HG03558 (cell line): ENCODE results near the gene TYROBP.
"Not testable (repeated sequence)": the region's sequence is repeated elsewhere in the genome, so short reads cannot be mapped to it uniquely, and the experiment has no call there.

ENCODE experiments used
- ATAC-seq: cut with Tn5 transposase; IDR thresholded peaks from one replicate; pipeline ENCODE4 v1.9.1; 2021; ENCODE audit warnings: moderate number of reproducible peaks; ENCODE audit not compliant: unreplicated experiment; ENCODE audit errors: extremely low read depth

The TYROBP gene

DNA sequence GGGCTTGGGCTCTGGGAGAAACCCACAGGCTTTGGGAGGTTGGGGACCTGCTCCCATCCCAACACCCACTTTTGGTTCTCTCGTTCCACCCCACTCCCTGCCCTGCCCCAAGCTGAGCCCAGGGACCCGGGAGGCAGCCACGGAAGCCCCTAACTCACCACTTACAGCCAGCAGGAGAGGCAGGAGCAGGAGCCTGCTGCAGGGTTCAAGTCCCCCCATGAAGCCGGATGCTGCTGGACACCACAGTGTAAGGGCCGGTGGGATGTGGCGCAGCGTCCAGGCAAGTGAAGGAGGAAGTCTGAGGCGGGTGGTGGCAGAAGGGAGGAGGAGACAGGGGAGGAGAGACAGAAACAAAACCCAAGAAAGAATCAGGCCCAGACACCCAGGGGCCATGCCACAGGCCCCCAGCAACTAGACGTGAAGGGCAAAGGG, at the start of gene TYROBP:
TYROBP (minus strand) TSS at position 286 of the 432 bp plus-strand sequence; CDS start at position 219, 67 bp downstream.
- ATAC-seq: no peak

DNA sequence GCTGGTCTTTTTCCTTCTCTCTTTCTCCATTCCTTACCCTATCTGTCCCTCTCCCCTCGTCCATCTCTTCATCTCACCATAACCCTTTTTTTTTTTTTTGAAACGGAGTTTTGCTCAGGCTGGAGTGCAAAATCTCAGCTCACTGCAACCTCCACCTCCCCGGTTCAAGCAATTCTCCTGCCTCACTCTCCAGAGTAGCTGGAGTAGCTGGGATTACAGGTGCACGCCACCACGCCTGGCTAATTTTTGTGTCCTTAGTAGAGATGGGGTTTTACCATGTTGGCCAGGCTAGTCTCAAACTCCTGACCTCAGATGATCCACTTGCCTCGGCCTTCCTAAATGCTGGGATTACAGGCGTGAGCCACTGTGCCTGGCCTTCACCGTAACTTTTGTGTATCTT, 49.3 kb upstream of the TYROBP start:
- ATAC-seq: not testable (repeated sequence)

DNA sequence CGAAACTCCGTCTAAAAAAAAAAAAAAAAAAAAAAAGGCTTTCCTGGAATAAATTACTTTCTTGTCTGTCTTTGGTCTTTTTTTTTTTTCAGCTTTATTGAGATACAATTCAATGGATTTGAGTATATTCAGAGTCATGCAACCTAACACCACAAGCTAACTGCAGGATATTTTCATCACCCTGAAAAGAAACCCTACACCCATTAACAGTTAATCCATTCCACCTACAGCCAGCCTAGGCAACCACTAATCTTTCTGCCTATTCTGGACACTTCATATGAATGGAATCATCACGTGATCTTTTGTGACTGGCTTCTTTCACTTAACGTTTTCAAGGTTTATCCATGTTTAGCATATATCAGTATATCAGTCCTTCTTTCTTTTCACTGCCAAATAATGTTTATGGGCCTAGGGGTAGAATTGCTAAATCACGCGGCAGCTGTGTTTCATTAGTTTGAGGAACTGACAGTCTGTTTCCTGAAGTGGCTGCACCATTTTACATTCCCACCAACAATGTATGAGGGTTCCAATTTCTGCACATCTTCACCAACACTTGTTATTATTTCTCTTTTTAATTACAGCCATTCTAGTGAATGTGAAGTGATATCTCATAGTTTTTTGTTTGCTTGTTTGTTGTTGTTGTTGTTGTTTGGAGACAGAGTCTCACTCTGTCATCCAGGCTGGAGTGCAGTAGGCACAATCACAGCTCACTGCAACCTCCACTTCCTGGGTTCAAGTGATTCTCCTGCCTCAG, 48.0 kb upstream of the TYROBP start:
- ATAC-seq: no peak

DNA sequence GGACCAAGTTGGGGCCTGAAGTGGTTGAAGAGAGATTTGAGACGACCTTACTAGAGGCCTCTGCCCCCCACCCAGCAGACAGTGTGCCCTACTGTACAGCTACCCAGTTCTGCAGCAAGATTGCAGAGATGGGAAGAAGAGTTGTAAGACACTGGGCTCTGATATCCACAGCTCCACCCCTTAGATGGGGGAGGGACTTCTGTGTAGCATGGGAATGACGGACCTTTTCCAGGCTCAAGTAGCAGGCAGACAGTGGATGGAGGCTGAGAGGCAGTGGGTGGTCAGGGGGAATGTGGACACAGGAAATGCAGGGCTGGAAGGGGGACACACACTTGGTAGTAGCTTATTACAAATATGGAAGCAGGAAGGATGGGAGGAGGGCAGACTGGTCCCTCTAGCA, 41.0 kb upstream of the TYROBP start:
- ATAC-seq: no peak

DNA sequence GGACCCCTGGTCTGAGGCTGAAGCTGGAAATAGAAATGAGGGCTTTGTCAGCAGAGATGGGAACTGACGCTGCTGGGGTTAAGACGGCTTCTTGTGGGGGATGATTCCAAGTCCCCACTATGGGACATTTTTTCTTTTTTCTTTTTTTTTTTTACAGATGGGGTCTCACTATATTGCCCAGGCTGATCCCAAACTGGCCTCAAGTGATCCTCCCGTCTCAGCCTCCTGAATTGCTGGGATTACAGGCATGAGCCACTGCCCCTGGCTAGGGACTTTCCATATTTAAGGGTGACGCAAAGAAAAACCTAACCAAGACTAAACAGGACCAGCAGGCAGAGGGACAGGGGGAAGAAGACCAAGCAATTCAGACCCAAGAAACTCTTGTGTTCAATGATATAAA, 38.1 kb upstream of the TYROBP start:
- no peak for ATAC-seq

DNA sequence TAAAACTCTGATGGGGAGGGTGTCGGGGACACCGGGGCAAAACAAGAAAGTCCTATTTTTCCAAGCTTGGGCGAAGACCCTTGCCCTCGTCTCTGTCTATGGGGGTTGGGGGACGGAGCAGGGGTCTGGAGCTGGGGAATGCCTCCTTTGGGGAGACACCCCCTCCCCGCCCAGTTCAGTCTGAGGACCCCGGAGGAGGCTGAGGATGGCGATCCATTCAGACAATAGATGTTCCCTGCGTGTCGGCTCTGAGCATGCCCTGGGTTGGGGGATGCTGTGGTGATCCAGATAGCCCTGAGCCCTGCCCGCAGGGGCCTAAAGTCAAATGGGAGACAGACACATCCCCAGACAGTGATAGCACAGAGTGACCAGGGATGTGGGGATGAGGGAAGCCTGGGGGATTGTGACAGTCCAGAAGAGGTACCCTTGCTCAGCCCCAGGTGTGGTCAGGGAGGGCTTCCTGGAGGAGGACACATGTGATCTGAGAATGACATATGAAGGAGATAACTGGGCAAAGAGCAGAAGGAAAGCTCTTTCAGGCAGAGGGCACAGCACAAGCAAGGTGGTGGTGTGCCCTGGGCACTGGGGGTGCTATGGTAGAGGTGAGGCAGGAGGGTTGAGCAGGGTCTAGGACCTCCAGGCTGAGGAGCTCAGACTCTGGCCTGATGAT, 37.2 kb upstream of the TYROBP start:
- ATAC-seq: no peak

DNA sequence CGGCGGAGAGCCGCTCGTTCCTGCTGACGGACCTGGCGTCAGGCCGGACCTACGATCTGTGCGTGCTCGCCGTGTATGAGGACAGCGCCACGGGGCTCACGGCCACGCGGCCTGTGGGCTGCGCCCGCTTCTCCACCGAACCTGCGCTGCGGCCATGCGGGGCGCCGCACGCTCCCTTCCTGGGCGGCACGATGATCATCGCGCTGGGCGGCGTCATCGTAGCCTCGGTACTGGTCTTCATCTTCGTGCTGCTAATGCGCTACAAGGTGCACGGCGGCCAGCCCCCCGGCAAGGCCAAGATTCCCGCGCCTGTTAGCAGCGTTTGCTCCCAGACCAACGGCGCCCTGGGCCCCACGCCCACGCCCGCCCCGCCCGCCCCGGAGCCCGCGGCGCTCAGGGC, 36.5 kb upstream of the TYROBP start:
- ATAC-seq: no peak

DNA sequence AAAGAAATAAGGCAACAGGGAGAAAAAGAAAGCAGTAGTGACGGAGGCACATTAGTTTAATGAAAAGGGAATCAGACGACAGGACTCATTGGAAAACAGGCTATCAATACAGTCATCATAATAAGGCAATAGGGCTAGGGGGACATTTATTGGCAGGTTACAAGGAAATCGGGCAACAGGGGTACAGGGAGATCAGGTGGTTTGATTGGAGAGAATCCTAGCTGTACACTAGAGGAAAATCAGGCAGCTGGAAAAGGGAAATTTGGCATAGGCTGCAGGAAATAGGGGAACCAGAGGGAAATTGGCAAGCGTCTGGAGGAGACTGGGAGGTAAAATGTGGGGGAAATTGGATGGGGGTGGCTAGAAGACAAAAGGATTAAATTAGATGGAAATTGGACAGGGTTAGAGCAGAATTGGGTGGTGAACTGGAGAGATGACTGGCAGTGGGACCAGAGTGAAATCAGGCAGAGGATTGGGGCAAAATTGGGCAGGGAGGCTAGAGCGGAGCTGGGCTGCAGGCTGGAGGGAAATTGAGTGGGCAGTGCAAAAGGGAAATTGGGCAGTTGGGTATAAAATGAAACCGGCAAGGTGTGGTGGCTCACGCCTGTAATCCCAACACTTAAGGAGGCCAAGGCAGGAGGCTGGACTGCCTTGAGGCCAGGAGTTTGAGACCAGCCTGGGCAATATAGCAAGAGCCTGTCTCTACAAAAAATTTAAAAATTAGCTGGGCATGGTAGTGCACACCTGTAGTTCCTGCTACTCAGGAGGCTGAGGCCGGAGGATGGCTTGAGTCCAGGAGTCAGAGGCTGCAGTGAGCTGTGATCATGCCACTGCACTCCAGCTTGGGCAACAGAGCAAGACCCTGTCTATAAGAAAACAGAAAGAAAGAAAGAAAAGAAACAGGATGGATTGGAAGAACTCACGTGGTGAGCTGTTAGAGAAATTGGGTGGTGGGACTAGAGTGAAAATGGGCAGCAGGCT, 35.5 kb upstream of the TYROBP start:
- no peak for ATAC-seq

DNA sequence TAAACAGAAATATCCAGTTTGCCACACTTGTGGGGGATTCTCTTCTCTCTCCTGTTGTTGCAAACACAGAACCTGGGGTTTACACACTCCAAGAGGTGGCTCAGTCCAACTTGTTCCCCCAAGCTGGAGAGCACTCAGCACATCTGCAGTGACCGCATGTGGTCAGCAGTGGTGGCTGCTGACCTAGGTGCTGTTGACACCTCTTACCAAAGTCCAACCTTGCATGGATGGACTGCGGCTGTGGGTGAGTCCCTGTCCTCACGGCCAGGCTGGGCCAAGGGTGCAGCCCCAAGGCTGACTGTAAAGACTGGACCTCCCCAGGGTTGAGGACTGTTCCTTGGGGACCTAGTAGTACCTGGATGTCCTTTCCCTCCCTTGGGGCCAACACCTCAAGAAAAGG, 34.1 kb upstream of the TYROBP start:
- no peak for ATAC-seq

DNA sequence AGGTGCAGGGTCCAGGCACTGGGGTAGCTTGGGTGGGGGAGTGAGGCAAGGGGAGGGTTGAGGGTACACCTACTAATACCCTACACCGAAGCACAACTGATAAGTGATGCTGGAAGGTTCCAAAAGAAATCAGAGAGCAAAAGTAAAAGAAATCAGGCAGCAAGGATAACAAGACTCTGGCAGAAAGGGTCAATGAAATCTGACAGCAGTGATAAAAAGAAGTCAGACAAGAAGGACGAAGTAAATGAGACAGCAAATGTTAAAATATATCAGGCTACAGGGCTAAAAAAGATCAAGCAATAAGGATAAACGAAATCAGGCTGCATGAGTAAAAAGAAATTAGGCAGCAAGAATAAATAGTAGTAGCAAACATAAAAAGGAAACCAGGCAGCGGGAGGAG, 32.7 kb upstream of the TYROBP start:
- no peak for ATAC-seq

DNA sequence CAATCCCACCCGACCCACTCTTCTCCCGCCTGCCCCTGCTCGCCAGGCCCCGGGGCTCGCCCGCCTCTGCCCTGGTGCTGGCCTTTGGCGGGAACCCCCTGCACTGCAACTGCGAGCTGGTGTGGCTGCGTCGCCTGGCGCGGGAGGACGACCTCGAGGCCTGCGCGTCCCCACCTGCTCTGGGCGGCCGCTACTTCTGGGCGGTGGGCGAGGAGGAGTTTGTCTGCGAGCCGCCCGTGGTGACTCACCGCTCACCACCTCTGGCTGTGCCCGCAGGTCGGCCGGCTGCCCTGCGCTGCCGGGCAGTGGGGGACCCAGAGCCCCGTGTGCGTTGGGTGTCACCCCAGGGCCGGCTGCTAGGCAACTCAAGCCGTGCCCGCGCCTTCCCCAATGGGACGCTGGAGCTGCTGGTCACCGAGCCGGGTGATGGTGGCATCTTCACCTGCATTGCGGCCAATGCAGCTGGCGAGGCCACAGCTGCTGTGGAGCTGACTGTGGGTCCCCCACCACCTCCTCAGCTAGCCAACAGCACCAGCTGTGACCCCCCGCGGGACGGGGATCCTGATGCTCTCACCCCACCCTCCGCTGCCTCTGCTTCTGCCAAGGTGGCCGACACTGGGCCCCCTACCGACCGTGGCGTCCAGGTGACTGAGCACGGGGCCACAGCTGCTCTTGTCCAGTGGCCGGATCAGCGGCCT, 32.1 kb upstream of the TYROBP start:
- no peak for ATAC-seq

DNA sequence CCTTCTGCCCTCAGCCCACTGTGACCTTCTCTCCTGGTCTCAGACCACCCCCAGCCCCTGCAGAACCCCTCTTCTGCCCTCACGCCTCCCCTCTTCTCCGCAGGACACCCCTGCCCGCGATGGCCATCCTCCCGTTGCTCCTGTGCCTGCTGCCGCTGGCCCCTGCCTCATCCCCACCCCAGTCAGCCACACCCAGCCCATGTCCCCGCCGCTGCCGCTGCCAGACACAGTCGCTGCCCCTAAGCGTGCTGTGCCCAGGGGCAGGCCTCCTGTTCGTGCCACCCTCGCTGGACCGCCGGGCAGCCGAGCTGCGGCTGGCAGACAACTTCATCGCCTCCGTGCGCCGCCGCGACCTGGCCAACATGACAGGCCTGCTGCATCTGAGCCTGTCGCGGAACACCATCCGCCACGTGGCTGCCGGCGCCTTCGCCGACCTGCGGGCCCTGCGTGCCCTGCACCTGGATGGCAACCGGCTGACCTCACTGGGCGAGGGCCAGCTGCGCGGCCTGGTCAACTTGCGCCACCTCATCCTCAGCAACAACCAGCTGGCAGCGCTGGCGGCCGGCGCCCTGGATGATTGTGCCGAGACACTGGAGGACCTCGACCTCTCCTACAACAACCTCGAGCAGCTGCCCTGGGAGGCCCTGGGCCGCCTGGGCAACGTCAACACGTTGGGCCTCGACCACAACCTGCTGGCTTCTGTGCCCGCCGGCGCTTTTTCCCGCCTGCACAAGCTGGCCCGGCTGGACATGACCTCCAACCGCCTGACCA, 31.4 kb upstream of the TYROBP start:
- ATAC-seq: no peak

DNA sequence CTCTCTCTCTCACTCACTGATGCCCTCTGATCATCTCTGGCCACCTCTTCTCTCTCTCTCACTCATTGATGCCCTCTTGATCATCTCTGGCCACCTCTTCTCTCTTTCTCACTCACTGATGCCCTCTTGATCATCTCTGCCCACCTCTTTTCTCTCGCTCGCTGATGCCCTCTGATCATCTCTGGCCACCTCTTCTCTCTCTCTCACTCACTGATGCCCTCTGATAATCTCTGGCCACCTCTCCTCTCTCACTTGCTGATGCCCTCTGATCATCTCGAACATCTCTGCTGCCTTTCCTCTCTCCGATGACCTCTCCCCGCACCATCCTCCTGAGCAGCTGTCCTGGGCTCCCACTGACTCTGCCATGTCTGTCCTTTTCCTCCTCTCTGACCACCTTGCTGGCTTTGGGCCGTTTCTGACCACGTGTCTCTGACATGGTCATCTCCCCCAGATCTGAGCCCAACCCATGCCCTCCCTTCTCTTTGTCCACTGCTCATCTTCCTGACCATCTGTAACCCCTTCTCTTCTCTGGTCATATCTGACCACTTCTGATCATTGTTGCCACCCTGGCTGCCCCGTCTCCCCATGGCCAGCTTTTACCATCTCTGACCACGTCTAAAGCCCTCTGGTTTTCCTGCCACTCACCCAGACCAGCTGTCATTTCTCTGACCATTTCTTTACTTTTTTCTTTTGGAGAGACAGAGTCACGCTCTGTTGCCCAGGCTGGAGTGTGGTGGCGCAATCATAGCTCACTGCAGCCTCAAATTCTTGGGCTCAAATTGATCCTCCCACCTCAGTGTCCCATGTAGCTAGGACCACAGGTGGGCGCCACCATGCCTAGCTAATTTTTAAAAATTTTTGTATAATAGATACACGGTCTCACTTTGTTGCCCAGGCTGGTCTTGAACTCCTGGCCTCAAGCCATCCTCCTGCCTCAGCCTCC, 30.5 kb upstream of the TYROBP start:
- no peak for ATAC-seq

DNA sequence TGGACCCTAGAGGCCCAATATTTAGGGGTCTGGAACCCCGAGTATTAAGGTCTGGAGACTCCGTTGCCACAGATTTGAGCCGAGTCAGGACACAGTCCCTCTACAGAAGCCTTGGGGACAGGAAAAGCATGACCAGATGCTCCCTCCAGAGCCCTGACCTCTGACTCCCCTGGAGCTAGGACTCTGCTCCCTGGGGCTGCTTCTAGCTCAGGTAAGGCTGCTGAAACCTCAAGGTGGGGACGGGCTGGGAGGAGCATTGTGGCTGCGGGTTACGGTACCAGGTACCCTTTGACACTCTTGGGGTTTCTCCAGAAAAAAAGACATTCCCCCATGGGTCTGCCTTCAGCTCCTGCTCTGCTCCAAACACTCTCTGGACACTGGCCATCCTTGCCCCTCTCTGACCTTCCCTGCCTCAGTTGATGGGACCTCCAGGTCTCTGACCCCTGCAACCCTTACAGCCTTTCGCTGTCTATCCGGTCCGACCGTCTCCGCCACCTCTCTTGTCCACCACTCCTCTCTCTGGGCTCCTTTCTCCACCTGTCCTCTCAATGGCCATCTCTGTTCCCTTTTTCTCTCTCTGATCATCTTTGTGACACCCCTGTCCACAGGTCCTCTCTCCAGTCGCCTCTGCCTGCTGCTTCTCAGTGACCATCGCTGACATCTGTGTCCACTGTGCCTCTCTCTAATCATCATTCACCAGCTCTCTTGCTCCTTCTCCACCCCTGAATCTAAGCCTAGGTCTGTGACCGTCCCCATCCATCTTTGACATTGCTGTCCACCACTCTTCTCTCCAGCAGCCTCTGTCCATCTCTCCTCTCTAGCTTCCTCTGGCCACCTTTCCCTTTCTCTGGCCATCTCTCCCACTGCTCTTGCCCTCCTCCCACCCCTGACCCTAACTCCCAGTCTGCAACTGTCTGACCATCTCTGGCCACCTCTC, 29.5 kb upstream of the TYROBP start:
- no peak for ATAC-seq

DNA sequence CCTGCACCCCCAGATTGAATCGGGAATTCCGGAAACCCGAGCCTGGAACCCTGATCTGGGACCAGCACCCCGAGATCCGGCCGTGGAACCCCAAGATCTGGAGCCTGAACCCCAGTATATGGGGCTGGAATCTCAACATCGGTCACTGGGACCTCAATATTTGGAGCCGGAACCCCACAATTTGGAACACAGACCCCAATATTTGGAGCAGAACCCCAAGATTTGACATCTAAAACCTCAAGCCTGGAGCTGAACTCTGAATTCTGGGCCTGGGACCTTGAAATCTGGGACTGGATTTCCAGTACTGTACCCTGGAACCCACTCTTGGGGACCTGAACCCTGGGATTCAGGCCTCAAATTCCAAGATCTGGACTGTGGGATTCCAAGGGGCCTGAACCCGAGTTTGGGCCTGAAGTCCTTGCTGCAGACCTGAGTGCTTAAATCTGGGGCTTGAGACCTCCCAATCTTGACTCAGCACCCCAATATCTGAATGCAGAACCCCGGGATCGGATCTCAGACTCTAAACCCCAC, 28.7 kb upstream of the TYROBP start:
- no peak for ATAC-seq

DNA sequence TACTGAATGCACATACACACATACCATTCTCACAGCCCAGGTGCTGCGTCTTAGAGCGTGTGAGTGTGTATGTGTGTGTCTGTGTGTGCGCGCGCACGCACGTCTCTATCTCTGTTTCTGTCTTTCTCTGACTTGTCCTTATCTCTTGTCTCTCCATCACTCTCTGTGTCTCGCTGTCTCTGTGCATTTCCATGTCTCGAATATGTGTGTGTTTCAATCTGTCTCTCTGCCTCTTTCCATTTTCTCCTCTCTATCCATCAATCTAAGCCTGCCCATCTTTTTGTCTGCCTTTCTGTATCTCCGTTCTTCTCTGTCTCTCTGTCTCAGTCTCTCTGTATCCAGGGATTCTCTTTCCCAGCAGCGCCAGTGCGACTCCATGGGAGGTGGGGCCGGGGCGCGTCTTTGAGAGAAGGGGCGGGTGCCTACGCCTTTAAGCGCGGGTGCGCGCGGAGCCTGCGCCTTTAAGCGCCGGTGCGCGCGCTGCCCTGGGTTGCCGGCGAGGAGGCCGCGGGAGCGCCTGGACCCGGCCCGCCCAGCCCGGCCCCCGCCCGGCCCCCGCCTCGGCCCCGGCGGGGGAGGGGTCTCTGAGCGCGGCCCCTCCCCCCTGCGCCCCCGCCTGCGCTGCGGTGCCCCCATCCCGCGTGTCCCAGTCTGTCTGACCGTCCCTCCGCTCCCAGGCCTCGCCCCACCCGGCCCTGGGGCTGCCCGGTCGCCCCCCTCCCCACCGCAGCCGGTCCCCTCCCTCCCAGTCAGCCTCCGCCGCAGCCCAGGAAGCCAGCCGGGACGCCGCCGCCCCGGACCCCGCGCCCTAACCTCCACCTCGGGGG, 28.0 kb upstream of the TYROBP start, which contains the start of gene LRFN3:
LRFN3 (plus strand) TSS at position 464 of the 827 bp plus-strand sequence. CDS start 3,052 bp downstream, outside the sequence.
- ATAC-seq: no peak
